GM12872 (cell line): ENCODE results near the gene SOX21.
A peak's percentile ranks its signal among the peaks of the same experiment; 100 is the strongest.

Source experiments
- CTCF ChIP-seq: IDR thresholded peaks from 3 replicates; pipeline ENCODE4 v1.5.1; 2011; ENCODE audit warnings: low read depth, mild to moderate bottlenecking, low read length, moderate library complexity; ENCODE audit not compliant: insufficient read depth

Gene SOX21

DNA sequence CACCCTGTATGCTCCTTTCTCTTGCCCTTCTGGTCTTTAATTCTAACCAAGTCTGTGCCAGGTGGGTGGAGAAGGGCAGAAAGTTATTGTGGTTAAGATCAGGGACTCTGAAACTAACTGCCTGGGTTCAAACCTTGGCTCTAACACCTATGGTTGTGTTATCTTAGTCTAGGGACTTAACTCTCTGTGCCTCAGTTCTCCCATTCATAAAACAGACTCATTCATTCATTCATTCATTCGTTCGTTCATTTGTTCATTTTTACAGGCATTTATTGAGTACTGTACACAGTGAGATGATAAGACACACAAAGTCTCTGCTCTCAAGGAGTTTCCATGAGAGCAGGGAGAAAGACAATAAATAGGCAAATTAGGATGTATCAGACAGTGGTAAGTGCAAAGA, 30.1 kb downstream of the SOX21 start:
- no peak for TF ChIP-seq CTCF

DNA sequence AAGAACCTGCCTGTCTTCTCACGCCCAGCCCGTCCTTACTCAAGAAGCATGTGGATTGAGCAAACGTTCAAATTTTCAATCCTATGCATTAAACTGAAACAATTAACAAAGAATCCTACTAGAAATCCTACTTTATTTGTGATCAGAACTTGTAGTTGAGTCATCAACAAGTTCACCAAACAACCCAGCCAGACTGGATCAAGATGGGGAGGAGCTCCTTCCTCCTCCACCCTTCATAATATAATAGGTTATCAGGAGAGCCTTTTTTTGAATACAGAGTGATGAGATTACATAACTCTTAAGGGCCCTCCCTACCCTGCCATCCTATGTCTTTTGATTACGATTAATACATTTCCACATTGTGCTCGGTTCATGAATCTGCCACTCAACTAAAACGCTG, 32.7 kb downstream of the SOX21 start:
- TF ChIP-seq CTCF = no peak

GRCh38 chr13:94678845-94679244, 33.5 kb downstream of the SOX21 start:
- TF ChIP-seq CTCF = no peak

DNA sequence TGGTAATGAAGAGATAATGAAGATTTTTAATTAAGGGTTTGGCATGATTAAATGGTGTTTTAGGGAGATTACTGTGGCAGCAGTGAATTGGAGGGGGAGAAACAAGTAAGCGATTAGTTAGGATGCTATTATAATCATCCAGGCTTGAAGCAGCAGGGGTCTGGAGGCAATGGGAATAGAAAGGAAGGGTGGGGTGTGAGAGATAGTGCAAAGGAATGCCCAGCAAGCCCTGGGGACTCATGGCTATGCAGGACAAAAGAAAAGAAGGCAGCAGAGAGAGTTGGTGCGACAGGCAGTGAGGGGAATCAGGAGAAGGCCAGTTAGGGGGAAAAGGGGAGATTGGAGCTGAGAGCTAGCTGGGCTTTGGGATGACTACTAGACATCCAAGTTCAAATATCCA, 34.5 kb downstream of the SOX21 start:
- no peak for TF ChIP-seq CTCF

- peak; percentile 86 for TF ChIP-seq CTCF
Observed at GRCh38 chr13:94674609-94675348, 37.6 kb downstream of the SOX21 start.

- TF ChIP-seq CTCF = no peak
Observed at GRCh38 chr13:94673851-94674250, 38.5 kb downstream of the SOX21 start.

- TF ChIP-seq CTCF = no peak
Observed at GRCh38 chr13:94672400-94672799, 39.9 kb downstream of the SOX21 start.
